Endothelial cell of coronary artery (primary cell): ENCODE data around the gene TDRD15. TPM values are rescaled to one million over a fixed set of nuclear protein-coding genes. Genes with fewer than 3 reads are reported as not detected.

Source experiments
- total RNA-seq: library from RNA; depleted of rRNA; stranded (reverse); fragments of >200 nt; gene quantifications from 2 replicates; pipeline ENCODE4 v1.2.3, GENCODE V29; 2014

TDRD15 gene
- total RNA-seq: under 0.01 TPM in 1 of 2 replicates, not detected in the other

GRCh38 chr2:21123473-21124393 is at the start of gene TDRD15:
TDRD15 (plus strand) TSS chr2:21123968; CDS start chr2:21137468, 13,500 bp downstream.

Other genes starting within 250 kb of the TDRD15 start
- gene APOB, start 79.9 kb upstream of the TDRD15 start, total RNA-seq: 0.27 and 0.28 TPM in 2 replicates